GM18870 (cell line): ENCODE results near the gene MOB3B.

Experiments
- ATAC-seq: cut with Tn5 transposase; IDR thresholded peaks from one replicate; pipeline ENCODE4 v1.9.1; 2021; ENCODE audit warnings: moderate library complexity; ENCODE audit not compliant: unreplicated experiment

Gene MOB3B

DNA sequence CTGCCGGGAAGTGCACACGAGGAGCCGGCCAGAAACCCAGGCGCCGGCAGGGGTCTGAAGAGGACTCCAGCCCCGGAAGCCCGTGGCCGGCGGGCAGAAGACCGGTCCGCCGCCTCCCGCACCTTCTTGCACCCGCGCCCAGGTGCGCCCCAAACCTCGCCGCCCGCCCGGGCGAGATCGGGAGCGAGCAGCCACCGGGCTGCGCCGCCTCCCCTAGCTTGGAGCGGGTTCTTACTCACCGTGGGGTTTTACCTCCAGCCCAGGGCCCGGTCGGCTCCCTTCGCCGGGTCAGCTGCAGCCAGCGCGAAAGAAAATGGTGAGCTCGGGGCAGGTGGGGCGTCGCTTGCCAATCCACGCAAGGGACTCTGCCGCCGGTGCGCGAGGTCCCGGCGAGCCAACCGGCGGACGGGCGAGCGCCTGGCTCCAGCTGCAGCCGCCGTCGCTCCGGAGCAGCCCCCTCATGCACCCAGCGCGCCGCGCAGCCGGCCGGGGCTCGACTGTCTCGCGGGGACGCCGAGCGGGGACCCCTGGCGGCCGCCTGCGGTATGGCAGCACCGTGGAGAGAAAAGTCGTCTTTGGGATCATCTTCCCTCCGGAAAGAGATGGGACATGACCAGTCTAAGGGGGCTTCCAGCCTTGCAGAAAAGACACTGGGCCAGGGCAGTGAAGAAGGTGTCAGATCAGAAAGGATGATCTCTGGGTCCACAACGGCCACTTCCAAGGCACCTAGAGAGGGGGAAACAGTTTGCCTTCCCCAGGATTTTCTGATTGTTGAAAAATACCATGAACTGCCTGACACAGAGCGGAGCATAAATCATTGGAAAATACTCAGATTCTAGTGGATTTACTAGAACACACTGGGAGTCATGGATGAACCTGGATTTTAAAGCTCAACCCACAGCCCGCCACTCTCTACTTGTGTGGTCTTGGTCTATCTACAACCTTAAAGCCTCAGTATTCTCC, at the start of gene MOB3B:
TSS of gene MOB3B (minus strand) at position 499 of the 963 bp plus-strand sequence. CDS start 74,264 bp downstream, outside the sequence.
- peak; percentile 44 for ATAC-seq

DNA sequence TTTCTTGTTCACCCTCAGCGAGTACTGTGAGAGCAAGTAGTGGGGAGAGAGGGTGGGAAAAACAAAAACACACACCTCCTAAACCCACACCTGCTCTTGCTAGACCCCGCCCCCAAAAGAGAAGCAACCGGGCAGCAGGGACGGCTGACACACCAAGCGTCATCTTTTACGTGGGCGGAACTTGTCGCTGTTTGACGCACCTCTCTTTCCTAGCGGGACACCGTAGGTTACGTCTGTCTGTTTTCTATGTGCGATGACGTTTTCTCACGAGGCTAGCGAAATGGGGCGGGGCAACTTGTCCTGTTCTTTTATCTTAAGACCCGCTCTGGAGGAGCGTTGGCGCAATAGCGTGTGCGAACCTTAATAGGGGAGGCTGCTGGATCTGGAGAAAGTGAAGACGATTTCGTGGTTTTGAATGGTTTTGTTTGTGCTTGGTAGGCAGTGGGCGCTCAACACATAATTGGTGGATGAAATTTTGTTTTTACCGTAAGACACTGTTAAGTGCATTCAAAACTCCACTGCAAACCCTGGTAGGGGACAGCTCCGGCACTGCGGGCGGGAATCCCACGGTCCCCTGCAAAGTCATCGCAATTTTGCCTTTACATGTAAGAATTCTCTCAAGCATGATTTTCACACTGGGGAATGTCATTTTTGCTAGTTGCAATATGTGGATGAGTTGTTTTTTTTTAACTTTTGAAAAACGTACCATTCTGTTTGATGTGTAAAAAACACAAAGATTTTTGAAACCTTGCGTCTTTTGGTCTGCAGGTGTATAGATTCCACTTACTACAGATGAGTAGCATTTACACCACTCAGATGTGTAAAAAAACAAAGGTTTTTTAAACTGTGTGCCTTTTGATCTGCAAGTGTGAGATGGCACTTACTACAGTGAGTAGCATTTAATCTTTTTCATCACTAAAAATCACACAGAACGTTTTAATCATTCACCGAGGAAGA, 44.3 kb upstream of the MOB3B start:
- peak; percentile 88 for ATAC-seq

DNA sequence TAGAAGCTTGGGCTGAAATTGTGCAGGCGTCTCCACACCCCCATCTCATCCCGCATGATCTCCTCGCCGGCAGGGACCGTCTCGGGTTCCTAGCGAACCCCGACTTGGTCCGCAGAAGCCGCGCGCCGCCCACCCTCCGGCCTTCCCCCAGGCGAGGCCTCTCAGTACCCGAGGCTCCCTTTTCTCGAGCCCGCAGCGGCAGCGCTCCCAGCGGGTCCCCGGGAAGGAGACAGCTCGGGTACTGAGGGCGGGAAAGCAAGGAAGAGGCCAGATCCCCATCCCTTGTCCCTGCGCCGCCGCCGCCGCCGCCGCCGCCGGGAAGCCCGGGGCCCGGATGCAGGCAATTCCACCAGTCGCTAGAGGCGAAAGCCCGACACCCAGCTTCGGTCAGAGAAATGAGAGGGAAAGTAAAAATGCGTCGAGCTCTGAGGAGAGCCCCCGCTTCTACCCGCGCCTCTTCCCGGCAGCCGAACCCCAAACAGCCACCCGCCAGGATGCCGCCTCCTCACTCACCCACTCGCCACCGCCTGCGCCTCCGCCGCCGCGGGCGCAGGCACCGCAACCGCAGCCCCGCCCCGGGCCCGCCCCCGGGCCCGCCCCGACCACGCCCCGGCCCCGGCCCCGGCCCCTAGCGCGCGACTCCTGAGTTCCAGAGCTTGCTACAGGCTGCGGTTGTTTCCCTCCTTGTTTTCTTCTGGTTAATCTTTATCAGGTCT, 43.5 kb upstream of the MOB3B start, which contains the start of gene C9orf72:
TSS of gene C9orf72 (minus strand) at position 564 of the 716 bp plus-strand sequence. CDS start 6,361 bp downstream, outside the sequence.
- peak; percentile 23 for ATAC-seq

DNA sequence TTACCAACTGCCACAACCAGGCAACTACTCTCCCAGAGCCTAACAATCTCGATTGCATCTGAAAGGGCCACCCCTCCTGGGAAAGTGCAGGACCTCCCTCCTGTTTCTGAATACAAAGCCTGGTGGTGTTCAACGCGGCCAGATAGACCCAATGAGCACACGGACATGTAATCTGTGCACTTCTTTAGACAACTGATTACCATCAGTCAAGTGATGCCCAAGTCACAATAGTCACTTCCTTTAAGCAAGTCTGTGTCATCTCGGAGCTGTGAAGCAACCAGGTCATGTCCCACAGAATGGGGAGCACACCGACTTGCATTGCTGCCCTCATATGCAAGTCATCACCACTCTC, 42.9 kb upstream of the MOB3B start:
- ATAC-seq: peak; percentile 37

DNA sequence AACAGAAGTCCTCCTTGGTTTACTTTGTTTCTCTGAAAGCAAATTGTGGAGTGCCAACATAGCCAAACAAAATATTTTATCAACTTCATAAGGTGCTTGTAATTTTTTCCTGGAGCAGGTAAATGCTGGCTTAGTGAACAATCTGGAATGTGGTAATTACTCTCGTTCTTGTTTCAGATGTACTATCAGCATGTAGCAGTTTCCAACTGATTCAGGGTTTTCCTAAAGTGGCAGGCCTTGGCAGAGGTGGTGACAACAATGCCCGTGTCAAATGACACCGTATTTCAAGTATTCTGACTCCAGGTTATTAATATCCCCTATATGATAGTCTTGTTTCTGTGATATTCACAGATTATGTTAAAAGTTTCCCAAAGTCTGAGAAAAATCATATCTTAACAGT, 42.4 kb upstream of the MOB3B start:
- no peak for ATAC-seq

DNA sequence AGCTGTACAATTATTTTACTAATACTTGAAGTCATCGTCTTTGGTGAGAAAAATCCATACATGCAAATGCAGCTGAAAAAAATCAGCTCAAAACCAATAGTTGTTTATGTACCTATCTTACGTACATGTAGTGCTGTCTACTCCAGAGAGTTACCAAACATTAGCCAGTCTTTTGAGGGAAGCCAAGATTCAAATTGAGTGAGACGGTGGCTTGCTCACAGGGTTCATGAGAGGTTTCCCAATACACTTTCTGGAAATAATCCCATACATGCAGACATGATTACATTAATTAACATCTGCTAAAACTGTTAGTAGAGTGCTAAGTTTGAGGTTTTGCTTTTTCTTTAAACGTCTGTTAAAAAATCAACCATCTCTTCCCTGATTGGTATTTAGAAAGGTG, 41.4 kb upstream of the MOB3B start:
- no peak for ATAC-seq

DNA sequence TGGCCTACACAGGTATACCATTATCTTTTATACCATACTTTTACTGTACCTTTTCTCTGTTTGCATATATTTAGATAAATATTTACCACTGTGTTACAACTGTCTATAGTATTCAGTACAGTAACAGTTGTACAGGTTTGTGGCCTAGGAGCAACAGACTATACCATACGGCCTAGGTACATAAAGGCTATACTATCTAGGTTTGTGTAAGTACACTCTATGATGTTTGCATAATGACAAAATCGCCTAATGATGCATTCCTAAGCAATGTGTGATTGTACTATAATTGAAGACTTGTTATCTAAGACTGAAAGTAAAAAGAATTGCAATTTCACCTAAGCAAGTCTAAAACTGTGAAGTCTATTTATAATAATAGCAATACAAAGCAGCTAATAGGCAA, 39.8 kb upstream of the MOB3B start:
- no peak for ATAC-seq

DNA sequence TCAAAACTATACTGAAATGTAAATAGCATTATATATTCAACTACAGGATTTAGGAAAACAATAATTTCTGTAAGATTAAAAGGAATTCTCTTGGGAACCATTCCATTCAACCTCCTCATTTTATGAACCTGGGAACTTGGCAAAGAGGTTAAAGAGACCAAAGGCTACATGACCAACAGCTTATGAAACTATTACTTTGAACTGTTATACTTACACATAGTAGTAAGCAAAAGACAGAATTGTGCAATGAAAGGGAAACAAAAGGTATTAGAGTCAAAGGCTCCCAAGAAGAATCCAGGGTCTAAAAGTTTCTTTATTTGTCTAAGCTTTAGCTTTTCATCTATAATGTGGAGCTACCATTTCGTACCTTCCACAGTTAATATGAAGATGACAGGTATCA, 36.5 kb upstream of the MOB3B start:
- ATAC-seq: no peak

DNA sequence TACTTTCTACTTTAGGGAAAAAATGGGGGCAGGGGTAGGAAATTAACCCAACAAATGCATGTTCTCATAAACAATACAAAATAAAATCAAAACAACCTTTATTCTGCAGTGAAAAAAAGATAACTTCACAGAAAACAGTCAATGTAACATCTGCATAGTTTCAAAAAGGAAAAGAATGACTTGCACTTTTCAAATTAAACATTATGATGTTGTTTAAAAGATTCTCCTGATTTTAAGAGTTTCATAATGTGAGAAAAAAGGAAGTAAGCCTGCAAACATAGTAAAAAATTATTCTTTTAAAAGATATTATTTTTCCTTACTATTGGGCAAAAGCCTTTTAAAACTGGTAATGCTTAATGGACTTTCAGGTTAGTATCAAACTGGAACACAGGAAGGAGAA, 36.1 kb upstream of the MOB3B start:
- ATAC-seq: no peak

DNA sequence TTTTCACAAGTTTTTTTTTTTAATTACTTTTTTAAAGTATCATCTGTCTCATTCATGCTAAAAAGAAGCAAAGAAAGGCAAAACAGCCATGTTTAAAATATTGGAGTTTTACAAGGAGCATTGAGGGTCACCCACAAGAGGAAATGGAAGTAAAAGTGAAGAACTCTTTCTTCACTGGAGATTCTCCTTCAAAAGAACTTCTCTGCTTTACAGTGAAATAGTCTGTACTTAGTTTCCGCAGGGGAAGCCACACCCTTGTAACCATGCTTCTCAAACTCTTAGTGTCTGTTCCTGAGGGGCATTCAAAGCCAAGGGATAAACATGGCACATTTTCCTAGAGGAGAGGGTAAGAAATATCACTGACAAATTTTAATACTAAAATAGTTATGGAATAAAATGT, 35.1 kb upstream of the MOB3B start:
- ATAC-seq: no peak

DNA sequence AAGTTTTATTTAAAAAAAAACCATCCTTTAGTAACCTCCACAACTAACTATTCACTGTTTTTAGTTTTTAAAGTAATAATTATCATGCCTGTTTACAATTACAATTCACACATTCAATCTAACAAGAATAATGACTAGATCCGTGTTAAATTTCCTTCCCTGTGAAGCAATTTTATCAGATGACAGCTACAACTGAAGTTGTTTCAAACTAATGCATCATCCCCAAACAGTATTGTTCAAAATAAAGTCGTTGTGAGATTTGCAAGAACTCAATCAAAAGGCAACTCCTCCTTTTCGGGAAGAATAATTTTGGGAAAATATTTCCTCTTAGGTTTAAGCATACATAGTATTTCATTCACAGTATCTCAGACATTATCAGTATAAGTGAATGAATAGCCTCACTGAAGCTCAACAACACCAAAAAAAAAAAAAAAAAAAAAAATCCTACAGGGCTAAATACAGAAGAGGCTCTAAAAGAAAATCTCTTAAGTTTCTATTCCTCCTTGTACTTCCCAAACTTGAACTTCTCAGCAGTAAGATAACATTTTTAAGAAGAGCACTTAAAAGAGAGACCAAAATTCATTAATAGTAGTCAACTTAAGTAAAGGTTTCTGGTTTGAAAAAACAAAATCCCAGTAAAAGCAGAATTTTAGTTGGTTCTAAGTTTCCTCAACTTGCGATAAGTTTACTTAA, 34.3 kb upstream of the MOB3B start:
- no peak for ATAC-seq

DNA sequence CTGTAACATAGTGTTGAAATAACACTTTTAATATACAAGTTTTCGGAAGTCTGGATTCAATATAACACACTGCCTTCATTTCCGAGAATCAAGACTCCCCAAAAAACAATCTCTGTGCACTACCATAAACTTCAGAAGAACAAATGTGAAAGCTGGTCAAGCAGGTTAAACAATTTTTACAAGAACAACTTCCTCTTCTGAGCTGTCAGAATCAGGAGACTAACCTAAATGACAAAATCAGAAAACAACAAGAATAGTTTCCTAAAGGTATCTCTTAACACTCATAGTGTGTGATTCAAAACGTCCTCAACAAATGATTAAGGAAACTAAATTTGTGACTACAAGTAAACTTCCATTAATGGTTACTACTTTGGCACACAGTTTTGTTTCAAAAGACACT, 32.1 kb upstream of the MOB3B start:
- peak; percentile 56 for ATAC-seq

DNA sequence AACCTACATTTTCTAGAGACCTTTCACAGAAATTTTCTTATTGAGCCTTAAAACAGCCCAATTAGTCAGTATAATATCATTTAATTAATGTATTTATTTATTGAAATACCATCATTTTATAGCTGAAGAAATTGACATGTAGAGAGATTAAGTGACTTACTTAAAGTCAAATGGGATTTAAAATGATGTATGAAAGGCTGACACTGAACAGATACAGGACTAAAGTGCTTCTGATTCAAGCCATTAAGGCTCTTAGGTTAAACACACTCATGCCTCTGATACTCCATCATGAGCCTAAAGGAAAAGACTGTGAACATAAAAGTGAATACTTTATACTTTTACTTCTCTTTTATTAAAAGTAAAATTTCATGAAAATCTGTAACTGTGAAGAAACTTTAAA, 30.8 kb upstream of the MOB3B start:
- no peak for ATAC-seq

DNA sequence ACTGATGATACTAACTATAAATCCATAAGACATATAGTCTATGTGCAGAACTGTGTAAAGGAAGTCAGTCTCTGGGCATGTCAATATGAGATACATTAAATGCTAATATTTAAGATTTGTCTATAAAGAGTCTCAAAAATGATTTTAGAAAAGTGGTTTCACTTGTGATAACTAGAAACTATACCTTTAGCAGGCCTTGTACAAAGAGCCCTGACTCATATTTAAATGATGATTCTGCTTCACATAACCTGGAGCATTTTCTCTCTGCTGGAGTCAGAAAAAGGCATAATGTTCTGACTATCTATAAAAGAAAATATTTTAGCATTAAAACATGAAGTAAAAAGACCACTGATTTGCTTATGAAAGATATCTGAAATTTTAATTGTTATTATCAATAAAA, 28.7 kb upstream of the MOB3B start:
- ATAC-seq: no peak

DNA sequence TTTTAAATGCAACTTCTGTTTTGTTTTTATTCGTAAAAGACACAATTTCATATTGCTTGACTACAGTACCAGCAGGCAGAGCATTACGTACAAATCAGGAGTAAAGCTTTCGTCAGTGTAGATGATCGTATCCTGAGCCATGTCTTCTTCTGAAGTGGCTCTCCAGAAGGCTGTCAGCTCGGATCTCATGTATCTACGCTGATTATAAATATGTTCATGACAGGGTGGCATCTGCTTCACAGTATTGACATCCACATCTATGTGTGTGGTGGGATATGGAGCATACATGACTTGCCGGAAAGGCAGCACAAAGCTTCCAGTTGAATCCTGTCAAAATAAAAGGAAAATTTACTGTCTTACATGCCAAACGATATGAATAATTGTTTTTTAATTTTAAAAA, 26.9 kb upstream of the MOB3B start:
- ATAC-seq: no peak

DNA sequence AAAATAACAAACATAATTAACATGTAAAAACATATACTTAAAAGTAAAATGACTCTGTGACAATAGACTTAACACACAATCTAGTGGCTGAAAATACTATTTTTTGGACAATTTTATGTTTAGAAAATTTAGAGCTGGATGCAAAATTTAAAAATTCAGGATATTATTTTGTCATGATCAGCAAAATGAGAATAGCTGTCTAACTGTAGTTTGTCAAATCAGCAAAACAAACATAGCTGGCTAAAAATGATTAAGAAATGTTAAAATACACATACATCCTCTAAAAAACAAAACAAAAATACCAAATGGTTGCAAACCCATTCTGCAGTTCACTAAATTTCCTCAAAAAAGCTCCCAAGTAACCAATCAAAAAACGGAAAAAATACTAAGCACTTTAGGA, 25.1 kb upstream of the MOB3B start:
- no peak for ATAC-seq

DNA sequence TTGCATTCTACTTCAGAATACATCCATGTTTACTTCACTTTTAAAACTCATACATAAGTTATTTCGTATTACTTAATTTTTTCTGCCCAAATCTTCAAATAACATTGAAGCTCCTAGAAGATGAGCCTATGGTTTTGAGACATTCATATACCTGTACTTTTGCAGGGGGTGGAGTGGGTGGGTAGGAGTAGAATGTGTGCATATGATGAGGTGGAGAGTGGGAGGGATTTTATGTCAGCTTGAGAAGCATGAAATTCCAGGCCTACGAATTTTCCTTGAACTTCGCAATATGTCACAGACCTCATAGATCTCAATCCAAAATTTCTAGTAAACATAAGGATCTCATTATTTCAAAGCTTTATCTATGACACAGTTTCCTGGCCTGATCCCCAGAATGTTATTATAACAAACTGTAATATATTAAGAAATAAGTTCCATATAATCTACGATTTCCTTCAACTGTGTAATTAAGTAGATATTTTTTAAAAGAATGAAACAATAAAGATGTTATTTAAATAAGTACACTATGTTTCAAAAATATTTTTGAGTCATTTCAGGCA, 19.7 kb upstream of the MOB3B start:
- ATAC-seq: no peak

DNA sequence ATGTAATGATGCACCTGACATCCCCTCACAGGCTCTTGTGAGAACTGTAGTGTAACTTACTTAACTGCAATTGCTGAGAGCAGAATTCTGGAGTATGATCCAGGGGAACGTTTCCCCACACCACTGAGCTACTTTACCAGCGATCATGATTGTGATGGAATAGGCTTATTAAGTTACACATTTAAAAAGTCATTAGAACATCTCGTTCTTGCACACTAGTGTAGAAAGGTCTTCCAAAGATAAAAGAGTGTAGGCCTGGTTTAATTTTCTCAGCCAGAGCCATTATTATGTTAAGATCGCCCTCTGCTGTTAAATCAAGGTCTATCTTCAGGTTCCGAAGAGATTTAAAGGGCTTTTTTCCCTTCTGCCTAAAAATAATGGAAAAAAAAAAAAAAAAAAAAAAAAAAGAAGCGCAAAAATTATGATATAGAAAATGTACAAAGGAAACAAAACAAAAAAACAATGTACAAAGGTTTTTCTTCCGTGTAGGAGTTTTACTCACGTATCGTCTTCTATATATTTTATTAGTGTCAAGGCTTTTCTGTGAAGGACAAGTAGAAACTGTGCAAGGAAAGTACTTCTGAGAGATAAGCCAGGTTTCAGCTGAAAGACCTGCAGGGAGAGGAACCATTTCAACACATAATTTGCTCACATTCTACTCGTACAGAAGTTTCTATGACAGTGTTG, 18.6 kb upstream of the MOB3B start:
- ATAC-seq: no peak

DNA sequence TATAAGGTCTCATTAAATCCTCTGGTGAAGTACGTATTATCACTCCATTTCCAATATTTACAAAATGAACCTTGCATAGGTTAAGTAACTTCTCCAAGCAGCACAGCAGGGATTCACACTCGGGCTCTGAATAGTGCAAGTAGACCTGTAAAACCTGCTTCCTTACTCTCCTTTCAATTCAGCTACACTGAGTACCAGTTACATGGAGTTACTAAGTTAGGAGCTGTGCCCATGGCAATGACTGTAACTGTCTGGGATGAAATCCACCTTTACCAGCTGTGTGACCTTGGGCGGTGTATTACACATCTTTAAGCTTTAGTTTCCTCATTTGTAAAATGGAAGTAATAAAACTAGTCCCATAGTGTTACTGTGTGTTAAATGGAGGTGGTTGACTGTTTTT, 15.9 kb upstream of the MOB3B start:
- no peak for ATAC-seq
